Measurements from ENCODE around the gene FHL2.

FHL2 gene

DNA sequence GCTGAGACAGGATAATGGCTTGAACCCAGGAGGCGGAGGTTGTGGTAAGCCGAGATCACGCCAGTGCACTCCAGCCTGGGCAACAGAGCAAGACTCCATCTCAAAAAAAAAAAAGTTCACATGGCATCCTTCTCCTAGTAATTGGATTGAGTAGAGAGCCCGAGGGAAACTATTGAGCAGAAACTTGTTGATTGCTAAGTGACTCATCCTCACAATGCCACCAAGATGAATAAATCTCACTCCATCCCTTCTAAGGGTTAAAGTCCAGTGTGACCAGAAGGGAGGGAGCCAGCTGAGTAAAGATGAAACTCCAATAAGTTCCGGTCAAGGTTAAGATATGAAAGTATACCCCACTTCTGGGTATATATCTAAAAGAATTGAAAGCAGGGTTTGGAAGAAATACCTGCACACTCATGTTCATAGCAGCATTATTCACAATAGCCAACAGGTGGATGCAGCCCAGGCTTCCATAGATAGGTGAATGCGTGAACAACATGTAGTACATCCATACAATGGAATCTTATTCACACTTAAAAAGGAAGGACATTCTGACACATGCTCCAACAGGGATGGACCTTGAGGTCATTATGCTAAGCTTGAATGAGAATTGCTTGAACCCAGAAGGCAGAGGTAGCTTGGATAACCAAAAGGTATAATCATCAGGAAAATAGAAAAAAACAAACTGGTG lies 13.0 kb upstream of the FHL2 start:
- DNase-seq (ENCODE audit: extremely low read depth, insufficient read length) = no peak
- Histone ChIP-seq H3K36me3 (ENCODE audit: control insufficient read depth, insufficient read depth, low read length) (no peaks in the 10 kb centered on the region), H3K4me3 (replicated peaks; ENCODE audit: low read depth, low read length) (no peak overlapping the region), H3K27me3 (replicated peaks; ENCODE audit: control insufficient read depth, insufficient read depth, low read length) (peaks cover 3% of the 10 kb centered on the region; the same call in 1 of the 2 replicates)
- TF ChIP-seq, protein P1, sequence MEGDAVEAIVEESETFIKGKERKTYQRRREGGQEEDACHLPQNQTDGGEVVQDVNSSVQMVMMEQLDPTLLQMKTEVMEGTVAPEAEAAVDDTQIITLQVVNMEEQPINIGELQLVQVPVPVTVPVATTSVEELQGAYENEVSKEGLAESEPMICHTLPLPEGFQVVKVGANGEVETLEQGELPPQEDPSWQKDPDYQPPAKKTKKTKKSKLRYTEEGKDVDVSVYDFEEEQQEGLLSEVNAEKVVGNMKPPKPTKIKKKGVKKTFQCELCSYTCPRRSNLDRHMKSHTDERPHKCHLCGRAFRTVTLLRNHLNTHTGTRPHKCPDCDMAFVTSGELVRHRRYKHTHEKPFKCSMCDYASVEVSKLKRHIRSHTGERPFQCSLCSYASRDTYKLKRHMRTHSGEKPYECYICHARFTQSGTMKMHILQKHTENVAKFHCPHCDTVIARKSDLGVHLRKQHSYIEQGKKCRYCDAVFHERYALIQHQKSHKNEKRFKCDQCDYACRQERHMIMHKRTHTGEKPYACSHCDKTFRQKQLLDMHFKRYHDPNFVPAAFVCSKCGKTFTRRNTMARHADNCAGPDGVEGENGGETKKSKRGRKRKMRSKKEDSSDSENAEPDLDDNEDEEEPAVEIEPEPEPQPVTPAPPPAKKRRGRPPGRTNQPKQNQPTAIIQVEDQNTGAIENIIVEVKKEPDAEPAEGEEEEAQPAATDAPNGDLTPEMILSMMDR (IDR thresholded peaks at IDR 0.05; ENCODE audit: insufficient read depth, low read length, poor library complexity, severe bottlenecking) = no peak

DNA sequence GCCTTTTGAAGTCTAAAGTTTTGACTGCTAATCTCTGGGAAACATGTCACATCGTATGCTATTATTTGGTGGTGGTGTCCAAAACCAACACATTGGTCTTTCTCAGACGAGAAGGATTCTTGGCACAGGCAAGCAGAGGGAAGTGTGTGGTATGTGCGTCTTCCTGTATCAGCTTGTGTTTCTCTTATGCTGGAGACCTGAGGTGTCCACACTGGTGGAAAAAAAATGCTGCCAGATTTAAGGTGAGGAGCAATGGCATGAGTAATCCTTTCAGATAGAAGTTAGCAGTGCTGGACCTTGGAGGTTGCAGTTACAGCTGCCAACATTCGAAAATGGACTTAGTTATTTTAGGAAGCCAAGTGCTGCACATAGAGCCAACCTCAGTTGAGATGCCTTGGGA lies 11.7 kb upstream of the FHL2 start:
- TF ChIP-seq, protein P1 (IDR thresholded peaks at IDR 0.05; ENCODE audit: insufficient read depth, low read length, poor library complexity, severe bottlenecking) = no peak
- peaks cover 3% of the 10 kb centered on the region; the same call in 1 of the 2 replicates for H3K27me3 ChIP-seq (replicated peaks; ENCODE audit: control insufficient read depth, insufficient read depth, low read length)
- no peak overlapping the region for H3K4me3 ChIP-seq (replicated peaks; ENCODE audit: low read depth, low read length)
- H3K36me3 ChIP-seq (ENCODE audit: control insufficient read depth, insufficient read depth, low read length) = no peaks in the 10 kb centered on the region
- no peak for DNase-seq (ENCODE audit: extremely low read depth, insufficient read length)

DNA sequence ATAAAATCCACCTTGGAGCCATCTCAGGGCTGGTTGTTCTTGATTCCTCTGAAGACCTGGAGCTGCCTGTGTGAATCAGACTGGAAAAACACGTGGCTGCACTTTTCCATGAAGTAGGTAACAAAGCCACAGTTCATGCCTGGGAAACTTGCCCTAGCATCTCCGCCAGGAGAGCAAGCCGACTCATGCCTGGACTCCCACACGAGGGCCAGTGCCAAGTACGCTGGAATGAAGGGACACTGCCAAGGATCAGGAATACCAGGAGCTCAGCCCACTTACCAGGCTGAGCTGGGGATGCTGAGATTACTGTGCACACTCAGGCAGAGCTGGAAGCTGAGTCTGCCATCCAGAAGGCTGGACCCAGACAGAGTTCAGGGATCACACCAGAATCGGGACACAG lies 10.9 kb upstream of the FHL2 start:
- Histone ChIP-seq H3K27me3 (replicated peaks; ENCODE audit: control insufficient read depth, insufficient read depth, low read length) (peaks cover 3% of the 10 kb centered on the region; the same call in 1 of the 2 replicates), H3K4me3 (replicated peaks; ENCODE audit: low read depth, low read length) (no peak overlapping the region), H3K36me3 (ENCODE audit: control insufficient read depth, insufficient read depth, low read length) (no peaks in the 10 kb centered on the region)
- DNase-seq (ENCODE audit: extremely low read depth, insufficient read length) = no peak
- TF ChIP-seq, protein P1 (IDR thresholded peaks at IDR 0.05; ENCODE audit: insufficient read depth, low read length, poor library complexity, severe bottlenecking) = no peak

DNA sequence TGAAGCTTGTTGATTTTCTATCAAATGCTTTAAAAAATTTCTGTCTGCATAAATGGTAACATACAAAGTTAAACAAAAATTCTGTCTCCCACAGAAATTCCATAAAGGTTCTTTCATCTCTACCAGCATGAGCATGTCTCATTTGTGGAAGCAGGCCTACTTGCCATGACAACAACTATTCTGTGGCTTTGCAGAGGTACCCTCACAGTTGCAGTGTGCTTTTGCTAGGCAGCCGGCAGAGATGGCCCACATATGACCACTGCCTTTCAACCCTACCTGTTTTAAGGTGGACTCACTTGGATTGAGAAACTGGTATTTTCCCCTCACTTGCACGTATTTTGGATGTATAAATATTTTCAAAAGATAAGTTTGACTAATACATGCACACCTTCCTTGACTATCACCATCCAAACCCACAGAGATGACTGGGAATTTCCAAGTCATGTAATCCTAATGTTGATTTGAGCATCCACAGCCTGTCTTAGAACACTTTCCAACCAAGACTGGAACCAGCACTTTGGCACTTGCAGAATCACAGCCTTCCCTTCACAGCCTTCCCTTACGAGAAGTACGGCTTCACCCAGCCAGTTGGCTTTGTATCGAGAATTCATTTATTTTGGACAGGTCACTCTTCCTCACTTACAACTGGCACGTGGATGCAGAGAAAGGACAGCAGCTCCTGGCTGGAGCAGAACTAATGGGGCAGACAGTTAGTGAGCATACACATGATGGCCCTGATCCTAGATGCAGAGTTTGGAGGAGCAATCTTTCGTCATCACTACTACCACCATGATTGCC lies 9.3 kb upstream of the FHL2 start:
- Histone ChIP-seq H3K4me3 (replicated peaks; ENCODE audit: low read depth, low read length) (no peak overlapping the region), H3K36me3 (ENCODE audit: control insufficient read depth, insufficient read depth, low read length) (no peaks in the 10 kb centered on the region), H3K27me3 (replicated peaks; ENCODE audit: control insufficient read depth, insufficient read depth, low read length) (peaks cover 3% of the 10 kb centered on the region; the same call in 1 of the 2 replicates)
- TF ChIP-seq, protein P1 (IDR thresholded peaks at IDR 0.05; ENCODE audit: insufficient read depth, low read length, poor library complexity, severe bottlenecking) = no peak
- no peak for DNase-seq (ENCODE audit: extremely low read depth, insufficient read length)

DNA sequence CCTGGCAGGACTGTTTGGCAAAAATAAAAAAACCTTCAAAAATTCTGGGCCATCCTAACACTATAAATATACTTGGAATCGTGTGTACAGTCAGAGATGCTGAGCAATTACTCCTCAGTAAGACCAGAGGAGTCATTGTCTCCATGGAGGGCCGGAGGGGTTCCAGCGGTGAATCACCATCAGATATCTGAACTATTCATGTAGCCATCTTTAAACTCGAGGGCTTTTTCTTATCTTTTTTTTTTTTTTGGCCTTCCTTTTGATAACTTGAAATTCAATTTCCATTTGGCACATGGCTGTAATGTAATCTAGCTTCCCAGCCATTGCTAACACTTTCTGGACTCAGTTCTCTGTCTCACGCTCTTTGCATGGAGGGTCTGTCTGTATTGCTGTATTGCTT lies 7.4 kb upstream of the FHL2 start:
- DNase-seq (ENCODE audit: extremely low read depth, insufficient read length) = no peak

More for the DNA sequence above, 7.4 kb upstream of the FHL2 start:
- H3K27me3 ChIP-seq (replicated peaks; ENCODE audit: control insufficient read depth, insufficient read depth, low read length) = peaks cover 3% of the 10 kb centered on the region; the same call in 1 of the 2 replicates
- TF ChIP-seq, protein P1 (IDR thresholded peaks at IDR 0.05; ENCODE audit: insufficient read depth, low read length, poor library complexity, severe bottlenecking) = no peak
- no peaks in the 10 kb centered on the region for H3K36me3 ChIP-seq (ENCODE audit: control insufficient read depth, insufficient read depth, low read length)
- no peak overlapping the region for H3K4me3 ChIP-seq (replicated peaks; ENCODE audit: low read depth, low read length)
